K562 (cell line): Measurements from ENCODE around the gene NDFIP2. TPM values are rescaled to one million over a fixed set of nuclear protein-coding genes. Genes with fewer than 3 reads are reported as not detected.

Source experiments
- BACH1 ChIP-seq: fragments of 200-800 bp; sonication (Bioruptor generic); IDR thresholded peaks from 2 replicates; pipeline ENCODE4 v1.6.1; 2016; ENCODE audit warnings: missing genetic modification characterization, missing compliant biosample characterization
- DDX20 ChIP-seq: fragments of 450-650 bp; IDR thresholded peaks from 2 replicates; pipeline ENCODE4 v1.6.1; 2016; ENCODE audit warnings: missing genetic modification characterization, low read depth, mild to moderate bottlenecking, missing compliant biosample characterization, moderate library complexity
- FOS ChIP-seq: IDR thresholded peaks from 3 replicates; pipeline ENCODE4 v1.6.1; 2011; ENCODE audit not compliant: insufficient read length; ENCODE audit errors: extremely low read depth
- PCBP2 ChIP-seq: fragments of 200-400 bp; formaldehyde crosslinking; IDR thresholded peaks from 2 replicates; pipeline ENCODE4 v1.6.1; 2018; ENCODE audit warnings: low read length, low read depth, mild to moderate bottlenecking, moderate library complexity; ENCODE audit not compliant: poor library complexity, severe bottlenecking
- PTTG1 ChIP-seq: fragments of 450-650 bp; IDR thresholded peaks from 2 replicates; pipeline ENCODE4 v1.6.1; 2016; ENCODE audit warnings: low read depth, mild to moderate bottlenecking, missing genetic modification characterization, missing compliant biosample characterization
- RFX1 ChIP-seq: fragments of 450-650 bp; IDR thresholded peaks from 2 replicates; pipeline ENCODE4 v1.6.1; 2016; ENCODE audit warnings: mild to moderate bottlenecking, moderate library complexity
- SMAD3 ChIP-seq: fragments of 450-650 bp; formaldehyde crosslinking; conservative IDR thresholded peaks from 2 replicates; pipeline ENCODE4 v1.4.0; 2020; ENCODE audit warnings: mild to moderate bottlenecking
- TEAD1 ChIP-seq, 2 experiments: fragments of 450-650 bp in 1 of 2; sonication (generic) in 1 of 2; formaldehyde crosslinking; IDR thresholded peaks; 2 replicates each; pipeline versions ENCODE4 v1.4.0 to v1.8.0; 2020 to 2022; ENCODE audit warnings: mild to moderate bottlenecking in 2 of 2, missing genetic modification reagents in 1 of 2
- ZNF311 ChIP-seq: fragments of 250-450 bp; sonication (Bioruptor Pico); IDR thresholded peaks from 2 replicates; pipeline ENCODE4 v1.4.0; 2020; ENCODE audit warnings: mild to moderate bottlenecking, moderate library complexity
- ZNF551 ChIP-seq: fragments of 250-450 bp; sonication (Bioruptor Pico); IDR thresholded peaks from 2 replicates; pipeline ENCODE4 v1.5.0; 2021; ENCODE audit warnings: mild to moderate bottlenecking, moderate library complexity
- ZNF668 ChIP-seq: fragments of 250-450 bp; sonication (Bioruptor Pico); IDR thresholded peaks from 2 replicates; pipeline ENCODE4 v1.8.0; 2022; ENCODE audit warnings: mild to moderate bottlenecking, inconsistent platforms
- polyA plus RNA-seq, 8 experiments: library from polyadenylated mRNA; depleted of rRNA in 4 of 8; stranded (reverse) in 5 of 8; unstranded in 3 of 8; fragments of >200 nt; fragmentation: Nextera tagmentation in 2 of 8; fragmentation: Illumina TruSeq in 1 of 8; extraction: Ambion mirVana in 2 of 8; extraction: Trizol in 1 of 8; gene quantifications; 2 replicates each; pipeline versions ENCODE4 v1.2.1 to v1.2.3, GENCODE V29; 2011 to 2014; ENCODE audit warnings: inconsistent platforms in 1 of 8, missing spikeins in 1 of 8
- total RNA-seq, 7 experiments: library from RNA; depleted of rRNA in 6 of 7; stranded (reverse); fragments of >200 nt in 6 of 7; fragmentation: Illumina TruSeq in 2 of 7; extraction: Trizol in 2 of 7; gene quantifications; 2 replicates each; pipeline versions ENCODE4 v1.2.1 to v1.2.3, GENCODE V29; 2011 to 2021; ENCODE audit warnings: low replicate concordance in 1 of 7
- TF ChIP-seq, protein P1 (sequence below), 2 experiments: fragments of 450-650 bp in 1 of 2; sonication (generic) in 1 of 2; formaldehyde crosslinking in 1 of 2; IDR thresholded peaks in 1 of 2; conservative IDR thresholded peaks in 1 of 2; 2 replicates each; pipeline versions ENCODE4 v1.6.1 to v1.8.1; 2016 to 2023; ENCODE audit warnings: mild to moderate bottlenecking in 2 of 2, moderate library complexity in 2 of 2, inconsistent platforms in 1 of 2, missing genetic modification reagents in 1 of 2
- TF ChIP-seq, protein P2 (sequence below), 2 experiments: fragments of 200-800 bp in 1 of 2; sonication (Bioruptor generic) in 1 of 2; sonication (generic) in 1 of 2; formaldehyde crosslinking in 1 of 2; IDR thresholded peaks in 1 of 2; conservative IDR thresholded peaks in 1 of 2; 2 replicates each; pipeline versions ENCODE4 v1.5.0 to v1.6.1; 2016 to 2020; ENCODE audit warnings: missing compliant biosample characterization in 1 of 2, missing genetic modification characterization in 1 of 2, missing genetic modification reagents in 1 of 2

Gene NDFIP2
- total and polyA plus RNA-seq, 9 of the 15 experiments (the other 6 are each of a cell fraction or from before 2014, with no cell fraction given), result 13.4 to 54.4 (median 27.8) TPM

DNA sequence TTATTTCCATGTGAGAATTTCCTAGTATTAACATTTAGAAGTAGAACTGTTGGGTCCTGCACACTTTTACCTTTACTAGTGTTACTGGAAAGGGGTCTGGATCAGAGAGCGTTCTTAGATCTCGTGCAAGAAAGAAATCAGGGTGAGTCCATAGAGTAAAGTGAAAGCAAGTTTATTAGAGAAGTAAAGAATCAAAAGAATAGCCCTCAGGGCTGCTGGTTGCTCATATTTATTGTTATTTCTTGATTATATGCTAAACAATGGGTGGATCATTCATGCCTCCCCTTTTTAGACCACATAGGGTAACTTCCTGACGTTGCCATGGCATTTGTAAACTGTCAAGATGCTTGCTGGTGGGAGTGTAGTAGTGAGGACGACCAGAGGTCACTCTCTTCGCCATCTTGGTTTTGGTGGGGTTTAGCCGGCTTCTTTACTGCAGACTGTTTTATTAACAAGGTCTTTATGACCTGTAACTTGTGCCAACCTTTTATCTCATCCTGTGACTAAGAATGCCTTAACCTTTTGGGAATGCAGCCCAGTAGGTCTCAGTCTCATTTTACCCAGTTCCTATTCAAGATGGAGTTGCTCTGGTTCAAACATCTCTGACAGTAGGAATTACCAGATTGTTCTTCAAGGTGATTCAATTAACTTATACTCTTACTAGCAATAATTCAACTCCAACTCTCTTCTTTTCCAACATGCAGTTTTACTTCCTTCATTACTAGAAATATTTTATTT lies 27.4 kb downstream of the NDFIP2 start (continued):
- 0 out of 2 replicates have a peak, but pooled peaks have one; percentile 33 for TF ChIP-seq BACH1
- TF ChIP-seq ZNF668 (CRISPR knock-in tag), result peak; percentile 17; the same call in 1 of the 2 replicates
- no peak for TF ChIP-seq PCBP2
- TF ChIP-seq, protein P1, sequence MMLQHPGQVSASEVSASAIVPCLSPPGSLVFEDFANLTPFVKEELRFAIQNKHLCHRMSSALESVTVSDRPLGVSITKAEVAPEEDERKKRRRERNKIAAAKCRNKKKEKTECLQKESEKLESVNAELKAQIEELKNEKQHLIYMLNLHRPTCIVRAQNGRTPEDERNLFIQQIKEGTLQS (IDR thresholded peaks at IDR 0.05), result no peak
- TF ChIP-seq, protein P1 (CRISPR knock-in tag; conservative IDR thresholded peaks at IDR 0.05), result no peak
- TF ChIP-seq PTTG1 (tag), result 0 out of 2 replicates have a peak, but pooled peaks have one; percentile 24
- peak in 1 of 2 experiments; percentile 49; a peak in 1 of 4 replicates for TF ChIP-seq TEAD1 (CRISPR knock-in tag; IDR thresholded peaks at IDR 0.05)
- TF ChIP-seq, protein P2, sequence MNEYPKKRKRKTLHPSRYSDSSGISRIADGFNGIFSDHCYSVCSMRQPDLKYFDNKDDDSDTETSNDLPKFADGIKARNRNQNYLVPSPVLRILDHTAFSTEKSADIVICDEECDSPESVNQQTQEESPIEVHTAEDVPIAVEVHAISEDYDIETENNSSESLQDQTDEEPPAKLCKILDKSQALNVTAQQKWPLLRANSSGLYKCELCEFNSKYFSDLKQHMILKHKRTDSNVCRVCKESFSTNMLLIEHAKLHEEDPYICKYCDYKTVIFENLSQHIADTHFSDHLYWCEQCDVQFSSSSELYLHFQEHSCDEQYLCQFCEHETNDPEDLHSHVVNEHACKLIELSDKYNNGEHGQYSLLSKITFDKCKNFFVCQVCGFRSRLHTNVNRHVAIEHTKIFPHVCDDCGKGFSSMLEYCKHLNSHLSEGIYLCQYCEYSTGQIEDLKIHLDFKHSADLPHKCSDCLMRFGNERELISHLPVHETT (CRISPR knock-in tag; conservative IDR thresholded peaks at IDR 0.05 in 1 of 2, IDR thresholded peaks at IDR 0.05 in 1 of 2), result peak in 1 of 2 experiments; percentile 42; a peak in 1 of 4 replicates
- no peak for TF ChIP-seq FOS
- TF ChIP-seq ZNF311 (CRISPR knock-in tag), result peak; percentile 86
- 0 out of 2 replicates have a peak, but pooled peaks have one; percentile 46 for TF ChIP-seq DDX20 (tag)
- TF ChIP-seq ZNF551 (CRISPR knock-in tag), result no peak
- TF ChIP-seq RFX1, result peak; percentile 19; the same call in 1 of the 2 replicates
- 0 out of 2 replicates have a peak, but pooled peaks have one; percentile 47 for TF ChIP-seq SMAD3
